GM21529 (cell line): ENCODE data around the gene IRGQ.
"Not testable (repeated sequence)": the region's sequence is repeated elsewhere in the genome, so short reads cannot be mapped to it uniquely, and the experiment has no call there.

Experiments
- ATAC-seq: cut with Tn5 transposase; IDR thresholded peaks from one replicate; pipeline ENCODE4 v1.9.1; 2021; ENCODE audit not compliant: unreplicated experiment

Gene IRGQ

DNA sequence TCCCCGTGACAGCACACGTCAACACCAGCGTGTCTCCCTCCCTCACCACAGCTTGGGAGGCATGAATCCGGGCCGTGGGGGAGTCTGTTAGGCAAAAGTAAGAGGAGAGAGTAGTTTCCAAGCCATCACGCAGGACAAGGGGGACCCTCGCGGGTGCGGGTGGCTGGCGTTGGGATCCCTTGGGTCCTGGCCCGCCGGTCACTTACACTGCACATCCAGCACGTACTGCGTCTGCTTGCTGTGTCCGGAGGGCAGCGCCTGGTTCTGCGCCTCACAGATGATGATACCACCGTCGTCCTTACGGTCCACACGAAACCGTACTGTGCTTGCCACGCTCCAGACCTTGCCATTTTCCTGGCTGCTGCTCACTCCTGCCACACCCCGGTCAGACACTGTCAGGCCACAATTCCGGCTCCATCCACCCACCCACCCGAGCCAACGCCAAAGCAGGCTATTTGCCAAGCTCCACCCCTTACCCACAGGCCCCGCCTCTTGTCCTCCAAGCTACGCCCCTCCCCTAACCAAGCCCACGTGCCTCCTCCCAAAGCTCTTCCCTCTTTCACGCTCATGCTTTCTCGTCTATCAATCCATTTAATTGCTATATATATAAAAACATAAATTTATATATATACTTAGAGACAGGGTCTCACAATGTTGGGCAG lies 30.1 kb upstream of the IRGQ start:
- no peak for ATAC-seq

DNA sequence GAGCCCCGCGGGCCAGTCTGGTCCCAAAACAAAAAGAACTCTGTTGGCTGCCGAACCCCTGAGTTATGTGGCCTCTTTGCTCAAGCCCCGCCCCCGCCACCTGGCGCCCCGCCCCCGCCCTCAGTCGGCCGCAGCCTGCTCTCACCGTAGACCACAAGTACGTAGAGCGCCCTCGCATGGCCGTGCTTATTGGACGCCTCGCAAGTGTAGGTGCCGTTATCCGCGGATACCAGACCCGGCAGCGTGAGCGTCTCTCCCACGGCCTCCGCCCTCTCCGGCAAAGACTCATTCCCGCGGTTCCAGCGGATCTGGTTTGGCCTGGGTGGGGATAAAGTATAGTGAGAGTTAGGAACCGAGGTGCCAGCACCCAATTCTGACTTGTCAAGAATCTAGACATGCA lies 29.0 kb upstream of the IRGQ start:
- ATAC-seq = no peak

DNA sequence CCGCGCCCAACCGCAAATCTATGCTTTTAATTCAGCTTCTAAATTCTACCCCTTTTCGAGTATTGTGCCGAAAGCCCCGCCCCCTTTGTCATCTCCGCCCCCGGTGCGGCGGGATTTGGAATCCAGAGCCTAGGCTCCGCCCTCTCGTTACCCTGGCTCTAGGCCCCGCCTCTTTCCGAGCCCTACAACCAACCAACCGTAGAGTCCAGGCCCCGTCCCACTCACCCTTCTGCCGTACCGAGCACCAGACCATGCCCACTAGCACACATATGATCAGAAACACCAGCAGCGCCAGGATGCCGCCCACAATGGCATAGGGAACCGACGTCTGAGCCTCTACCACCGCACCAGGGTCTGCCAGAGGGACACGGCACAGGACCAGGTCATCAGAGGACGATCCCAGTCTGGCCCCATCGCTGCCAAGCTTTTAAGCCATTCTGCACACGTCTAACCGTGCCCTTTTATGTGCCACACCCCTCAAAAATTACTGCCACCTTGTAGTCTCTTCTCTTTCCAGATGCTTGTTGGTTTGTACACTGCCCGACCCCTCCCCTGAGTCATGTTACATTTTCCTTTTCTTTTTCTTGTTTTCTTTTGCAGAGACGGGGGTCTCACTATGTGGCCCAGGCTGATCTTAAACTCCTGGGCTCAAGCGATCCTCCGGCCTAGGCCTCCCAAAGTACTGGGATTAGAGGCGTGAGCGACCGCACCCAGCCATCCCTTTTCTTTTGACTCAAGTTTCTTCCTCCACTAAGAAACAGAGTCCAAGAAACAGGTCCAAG lies 28.1 kb upstream of the IRGQ start:
- no peak for ATAC-seq

GRCh38 chr19:43622956-43623355 lies 27.0 kb upstream of the IRGQ start:
- no peak for ATAC-seq

DNA sequence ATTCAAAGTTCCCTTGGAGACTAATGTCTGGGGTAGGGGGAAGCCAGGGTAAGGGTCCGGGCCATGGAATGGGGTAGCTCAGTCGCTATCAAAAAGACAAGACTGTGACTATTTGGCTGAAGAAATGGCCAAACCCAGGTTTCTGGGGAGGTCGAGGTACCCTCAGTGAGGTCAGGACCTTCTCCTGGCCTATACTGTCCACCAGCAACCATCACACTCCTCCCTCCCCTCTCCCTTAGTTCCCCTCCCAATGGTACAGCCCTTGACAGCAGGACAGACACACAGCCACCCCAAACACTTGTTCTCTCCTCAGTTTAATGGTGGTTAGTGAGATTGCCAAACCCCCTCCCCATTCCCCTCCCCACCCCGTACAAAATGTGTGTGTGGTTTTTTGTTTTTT lies 26.1 kb upstream of the IRGQ start:
- no peak for ATAC-seq

GRCh38 chr19:43620061-43621001 lies 24.4 kb upstream of the IRGQ start:
- ATAC-seq = no peak

GRCh38 chr19:43619262-43620060 lies 23.5 kb upstream of the IRGQ start, which contains the start of gene ZNF428:
ZNF428 (minus strand) TSS chr19:43619629; CDS start chr19:43614304, 5,325 bp downstream.
- ATAC-seq = peak; percentile 80

DNA sequence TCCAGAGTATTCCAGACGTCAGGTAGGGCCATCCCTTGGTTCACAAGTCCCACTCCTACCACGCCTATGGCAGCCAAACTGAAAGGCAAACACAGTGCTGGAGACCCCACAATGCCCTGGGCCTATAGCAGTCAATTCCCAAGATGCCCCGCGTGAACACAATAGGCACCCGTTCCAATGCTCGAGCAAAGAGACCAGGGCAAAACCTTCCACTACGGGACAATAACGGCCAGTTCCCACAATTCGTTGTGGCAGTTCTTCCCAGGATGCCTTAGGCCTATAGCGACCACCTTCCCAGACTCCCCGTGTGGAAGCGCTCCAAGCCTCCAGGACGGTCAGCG lies 23.0 kb upstream of the IRGQ start:
- ATAC-seq = peak; percentile 29

DNA sequence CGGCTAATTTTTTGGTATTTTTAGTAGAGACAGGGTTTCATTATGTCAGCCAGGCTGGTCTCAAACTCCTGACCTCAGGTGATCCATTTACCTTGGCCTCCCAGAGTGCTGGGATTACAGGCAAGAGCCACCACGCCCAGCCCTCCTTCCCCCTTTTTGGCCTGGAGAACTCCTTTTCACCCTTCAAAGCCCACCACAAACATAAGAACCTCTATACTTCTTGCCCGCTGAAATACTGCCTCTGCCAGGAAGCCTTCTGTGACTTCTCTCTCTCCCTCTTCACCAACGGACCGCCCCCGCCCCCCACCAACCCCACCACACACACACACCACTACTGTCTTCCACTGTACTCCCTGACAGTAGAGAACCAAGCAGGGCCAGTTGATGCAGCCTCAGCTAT lies 21.0 kb upstream of the IRGQ start:
- ATAC-seq = no peak

GRCh38 chr19:43616306-43616705 lies 20.4 kb upstream of the IRGQ start:
- no peak for ATAC-seq

DNA sequence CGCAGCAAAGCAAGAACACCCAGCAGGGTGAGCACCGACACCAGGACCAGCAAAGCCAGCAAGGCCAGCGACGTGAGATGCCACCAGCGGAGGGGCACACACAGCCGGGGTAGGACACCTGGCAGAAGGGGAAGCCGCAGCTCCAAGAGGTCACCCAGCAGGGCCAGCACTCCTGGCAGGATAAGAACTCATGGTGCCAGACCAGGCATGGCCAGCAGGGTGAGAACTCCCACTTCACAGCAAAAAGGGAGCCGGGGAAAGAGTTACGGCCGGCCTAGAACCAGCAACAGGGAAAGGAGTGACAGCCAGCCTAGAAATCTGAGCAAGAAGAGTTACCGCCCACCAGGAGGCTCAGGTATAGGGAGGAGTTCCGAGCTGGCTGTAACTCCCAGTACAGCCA lies 16.4 kb upstream of the IRGQ start:
- ATAC-seq = no peak

DNA sequence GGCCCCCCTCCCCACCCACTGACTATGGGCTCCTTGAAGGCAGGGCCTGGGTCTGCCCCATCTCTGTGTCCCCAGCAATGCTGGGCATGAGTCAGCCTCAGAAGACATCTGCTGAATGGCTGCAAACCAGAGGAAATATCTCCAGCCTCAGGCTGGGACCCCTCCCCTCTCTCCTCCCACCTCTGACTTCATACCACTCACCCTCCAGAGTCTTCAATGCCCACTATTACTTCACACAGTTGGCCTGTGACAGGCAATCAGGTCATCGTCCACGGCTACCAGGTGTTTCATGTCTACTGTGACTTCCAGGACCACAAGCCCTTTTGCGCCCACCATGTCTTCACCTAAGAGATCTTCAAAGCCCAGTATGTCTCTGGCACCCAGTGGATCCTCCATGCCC lies 15.9 kb upstream of the IRGQ start, which contains the start of gene SRRM5:
SRRM5 (plus strand) TSS at position 301 of the 400 bp plus-strand sequence; CDS start at position 335, 34 bp downstream.
- ATAC-seq = no peak

DNA sequence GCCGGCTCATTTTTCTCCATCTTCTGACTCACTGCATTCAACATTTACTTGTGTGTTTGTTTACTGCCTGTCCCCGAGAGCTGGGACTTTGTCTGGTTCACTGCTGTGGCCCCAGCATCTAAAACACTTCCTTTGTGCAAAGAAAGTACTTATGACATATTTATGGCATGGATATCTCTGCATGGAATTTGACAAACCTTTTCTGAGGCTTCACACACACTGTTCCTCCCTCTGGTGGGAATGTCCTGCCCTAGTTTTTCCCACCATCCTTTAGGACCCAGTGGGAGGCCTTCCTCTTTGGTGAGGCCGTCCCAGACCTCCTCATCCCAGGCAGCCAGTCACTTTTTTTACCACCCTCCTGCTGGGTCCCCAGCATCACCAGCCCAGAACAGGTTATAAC lies 14.6 kb upstream of the IRGQ start:
- no peak for ATAC-seq

DNA sequence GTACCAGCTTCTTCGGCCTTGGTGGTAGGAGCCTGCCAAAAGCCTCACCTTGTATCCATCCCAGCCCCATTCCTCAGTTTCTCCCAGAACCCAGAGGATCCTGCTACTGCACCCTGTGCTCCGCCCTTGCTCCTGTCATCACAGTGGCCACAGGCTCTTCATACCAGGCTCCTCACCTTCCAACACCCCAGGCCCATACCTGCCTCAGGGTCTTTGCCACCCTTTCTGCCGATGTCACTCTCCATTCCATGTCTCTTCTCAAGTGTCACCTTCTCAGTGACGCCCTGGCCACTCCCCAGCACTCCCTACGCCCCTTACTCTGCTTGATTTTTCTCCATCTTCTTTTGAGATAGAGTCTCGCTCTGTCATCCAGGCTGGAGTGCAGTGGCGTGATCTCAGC lies 13.9 kb upstream of the IRGQ start:
- no peak for ATAC-seq

GRCh38 chr19:43607238-43608205 lies 11.6 kb upstream of the IRGQ start:
- no peak for ATAC-seq

DNA sequence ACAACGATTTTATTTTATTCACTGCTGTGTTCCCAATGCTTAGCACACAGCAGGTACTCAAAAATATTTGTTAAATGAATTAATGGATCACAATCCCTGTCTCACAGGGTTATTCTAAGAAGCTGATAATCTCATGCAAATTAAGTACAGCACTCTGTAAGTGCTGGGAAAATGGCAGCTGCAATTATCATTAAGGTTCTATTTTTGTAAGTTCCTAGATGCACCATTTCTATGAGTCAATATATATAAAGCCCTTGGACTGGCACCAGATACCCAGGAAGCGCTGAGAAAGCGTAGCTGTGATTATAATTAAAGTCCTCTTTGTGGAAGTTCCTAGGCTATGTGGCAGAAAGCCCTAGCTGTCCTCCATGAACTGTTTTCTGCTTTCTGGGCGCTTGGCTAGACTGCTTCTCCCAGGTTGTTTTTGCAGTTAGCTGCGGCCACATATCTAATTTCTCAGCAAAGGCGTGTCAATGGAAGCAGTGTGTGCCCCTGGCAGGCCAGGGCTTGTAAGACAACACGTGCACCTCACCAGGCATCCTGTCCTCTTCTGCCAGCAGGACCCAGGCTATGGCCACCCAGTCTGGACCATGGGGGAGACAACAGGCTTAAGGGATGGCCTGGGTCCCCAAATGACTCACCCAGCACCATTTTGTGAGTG lies 10.8 kb upstream of the IRGQ start:
- ATAC-seq = no peak

DNA sequence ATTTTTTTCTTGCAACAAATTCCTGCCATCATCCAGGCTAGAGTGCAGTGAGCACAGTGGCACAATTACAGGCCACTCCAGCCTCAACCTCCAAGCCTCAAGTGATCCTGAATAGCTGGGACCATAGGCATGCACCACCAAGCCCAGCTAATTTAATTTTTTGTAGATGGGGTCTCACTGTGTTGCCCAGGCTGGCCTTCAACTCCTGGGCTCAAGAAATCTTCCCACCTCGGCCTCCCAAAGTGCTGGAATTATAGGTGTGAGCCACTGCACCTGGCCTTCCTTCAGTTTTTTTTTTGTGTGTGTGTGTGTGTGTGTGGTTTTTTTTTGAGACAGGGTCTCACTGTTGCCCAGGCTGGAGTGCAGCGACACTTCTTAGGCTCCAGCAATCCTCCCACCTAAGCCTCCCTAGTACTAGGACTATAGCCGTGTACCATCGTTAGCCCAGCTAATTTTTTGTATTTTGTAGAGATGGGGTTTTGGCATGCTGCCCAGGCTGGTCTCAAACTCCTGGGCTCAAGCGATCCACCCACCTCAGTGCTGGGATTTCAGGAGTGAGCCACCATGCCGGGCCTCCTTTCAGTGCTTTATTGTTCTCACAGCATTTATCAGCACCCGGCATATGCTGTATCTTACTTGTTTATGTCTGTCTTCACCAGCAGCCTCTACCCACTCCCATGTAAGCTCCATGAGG lies 10.1 kb upstream of the IRGQ start:
- ATAC-seq = no peak

DNA sequence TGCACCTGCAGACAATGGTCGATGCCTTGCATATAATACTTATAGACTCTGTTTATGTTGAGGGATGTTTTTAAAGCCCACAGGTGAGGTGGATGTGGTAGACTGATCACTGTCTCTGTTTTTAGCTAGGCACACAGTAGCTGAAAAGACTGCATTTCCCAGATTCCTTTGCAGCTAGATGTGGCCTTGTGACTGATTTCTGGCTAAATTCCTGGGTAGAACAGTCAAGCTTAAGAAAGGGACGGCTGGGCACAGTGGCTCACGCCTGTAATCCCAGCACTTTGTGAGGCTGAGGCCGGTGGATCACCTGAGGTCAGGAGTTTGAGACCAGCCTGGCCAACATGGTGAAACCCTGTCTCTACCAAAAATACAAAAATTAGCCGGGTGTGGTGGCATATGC lies 4.4 kb upstream of the IRGQ start:
- ATAC-seq = not testable (repeated sequence)
